K562 (cell line): ENCODE data around the gene KMT2E. TPM values are rescaled to one million over a fixed set of nuclear protein-coding genes. Genes with fewer than 3 reads are reported as not detected.

Experiments used
- FOXA3 ChIP-seq, 2 experiments: fragments of 450-650 bp in 1 of 2; sonication (generic) in 1 of 2; formaldehyde crosslinking; IDR thresholded peaks in 1 of 2; conservative IDR thresholded peaks in 1 of 2; 2 replicates each; pipeline versions ENCODE4 v1.4.0 to v1.8.0; 2020 to 2022; ENCODE audit warnings: mild to moderate bottlenecking in 2 of 2, missing genetic modification reagents in 1 of 2
- KAT8 ChIP-seq: fragments of 450-650 bp; IDR thresholded peaks from 2 replicates; pipeline ENCODE4 v1.6.1; 2016; ENCODE audit warnings: low read depth, mild to moderate bottlenecking
- MYC ChIP-seq, 2 experiments: fragments of 250-450 bp in 1 of 2; sonication (Bioruptor Pico) in 1 of 2; IDR thresholded peaks; 2 replicates each; pipeline versions ENCODE4 v1.5.1 to v1.6.1; 2012 to 2021; ENCODE audit warnings: low read depth in 2 of 2, borderline replicate concordance in 1 of 2, improper control_type of control experiment in 1 of 2, low read length in 1 of 2, mild to moderate bottlenecking in 1 of 2, moderate library complexity in 1 of 2
- NUFIP1 ChIP-seq: fragments of 450-650 bp; IDR thresholded peaks from 2 replicates; pipeline ENCODE4 v1.6.1; 2018; ENCODE audit not compliant: partially characterized antibody
- PHB2 ChIP-seq: fragments of 450-650 bp; IDR thresholded peaks from 2 replicates; pipeline ENCODE4 v1.6.1; 2017; ENCODE audit warnings: low read depth
- SMARCC2 ChIP-seq: fragments of 450-650 bp; IDR thresholded peaks from 2 replicates; pipeline ENCODE4 v1.6.1; 2017; ENCODE audit warnings: antibody characterized with exemption, moderate library complexity, mild to moderate bottlenecking, low read depth
- ZKSCAN8 ChIP-seq: fragments of 200-800 bp; sonication (Bioruptor generic); IDR thresholded peaks from 2 replicates; pipeline ENCODE4 v1.6.1; 2016; ENCODE audit warnings: missing genetic modification characterization, missing compliant biosample characterization
- ZNF212 ChIP-seq: fragments of 450-650 bp; formaldehyde crosslinking; IDR thresholded peaks from 2 replicates; pipeline ENCODE4 v1.4.0; 2020; ENCODE audit warnings: mild to moderate bottlenecking
- ZNF79 ChIP-seq: fragments of 250-450 bp; sonication (Bioruptor Pico); IDR thresholded peaks from 2 replicates; pipeline ENCODE4 v1.4.0; 2020; ENCODE audit warnings: low read depth, mild to moderate bottlenecking, moderate library complexity
- polyA plus RNA-seq, 8 experiments: library from polyadenylated mRNA; depleted of rRNA in 4 of 8; stranded (reverse) in 5 of 8; unstranded in 3 of 8; fragments of >200 nt; fragmentation: Nextera tagmentation in 2 of 8; fragmentation: Illumina TruSeq in 1 of 8; extraction: Ambion mirVana in 2 of 8; extraction: Trizol in 1 of 8; gene quantifications; 2 replicates each; pipeline versions ENCODE4 v1.2.1 to v1.2.3, GENCODE V29; 2011 to 2014; ENCODE audit warnings: inconsistent platforms in 1 of 8, missing spikeins in 1 of 8
- total RNA-seq, 7 experiments: library from RNA; depleted of rRNA in 6 of 7; stranded (reverse); fragments of >200 nt in 6 of 7; fragmentation: Illumina TruSeq in 2 of 7; extraction: Trizol in 2 of 7; gene quantifications; 2 replicates each; pipeline versions ENCODE4 v1.2.1 to v1.2.3, GENCODE V29; 2011 to 2021; ENCODE audit warnings: low replicate concordance in 1 of 7
- TF ChIP-seq, protein P1 (sequence below): sonication (generic); formaldehyde crosslinking; IDR thresholded peaks from 2 replicates; pipeline ENCODE4 v1.8.1; 2023; ENCODE audit warnings: missing genetic modification reagents, mild to moderate bottlenecking, borderline replicate concordance
- TF ChIP-seq, protein P2 (sequence below), 2 experiments: fragments of 450-650 bp; IDR thresholded peaks; 2 replicates each; pipeline ENCODE4 v1.6.1; 2016; ENCODE audit warnings: mild to moderate bottlenecking in 2 of 2, borderline replicate concordance in 1 of 2, low read depth in 1 of 2, moderate library complexity in 1 of 2
- TF ChIP-seq, protein P3 (sequence below): sonication (generic); formaldehyde crosslinking; IDR thresholded peaks from 2 replicates; pipeline ENCODE4 v1.8.1; 2022; ENCODE audit warnings: missing genetic modification reagents

The KMT2E gene
- total and polyA plus RNA-seq, 9 of the 15 experiments (the other 6 are each of a cell fraction or from before 2014, with no cell fraction given), result 8.9 to 55.3 (median 38.1) TPM

DNA sequence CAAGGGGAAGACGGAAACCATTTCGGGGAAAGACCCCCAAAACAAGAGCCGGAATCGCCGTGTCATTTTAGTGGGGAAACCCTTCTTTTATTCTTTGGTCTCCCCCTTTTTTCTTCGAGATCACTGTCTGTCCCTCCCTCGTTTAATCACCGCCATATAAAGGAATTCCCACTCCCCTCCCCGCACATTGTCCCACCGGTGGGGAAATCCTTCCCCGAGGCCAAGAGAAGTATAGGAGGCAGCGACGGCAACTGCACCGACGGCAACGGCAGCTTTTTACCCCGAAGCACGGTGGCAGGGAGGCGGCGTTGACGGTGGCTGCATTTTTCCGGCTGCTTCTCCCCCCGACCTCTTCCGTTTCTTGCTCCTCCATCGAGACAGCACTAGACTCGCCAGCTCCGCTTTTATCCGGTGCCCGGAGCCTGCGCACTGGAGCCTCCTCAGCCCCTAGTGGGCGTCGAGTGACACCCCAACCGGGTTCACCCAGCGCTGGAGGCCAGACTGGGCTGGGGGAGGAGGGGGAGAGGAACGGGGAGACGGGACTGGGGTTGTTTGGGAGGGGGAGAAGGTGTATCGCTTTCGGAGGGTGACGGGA is 687 bp upstream of the KMT2E start (continued):
- TF ChIP-seq, protein P1, sequence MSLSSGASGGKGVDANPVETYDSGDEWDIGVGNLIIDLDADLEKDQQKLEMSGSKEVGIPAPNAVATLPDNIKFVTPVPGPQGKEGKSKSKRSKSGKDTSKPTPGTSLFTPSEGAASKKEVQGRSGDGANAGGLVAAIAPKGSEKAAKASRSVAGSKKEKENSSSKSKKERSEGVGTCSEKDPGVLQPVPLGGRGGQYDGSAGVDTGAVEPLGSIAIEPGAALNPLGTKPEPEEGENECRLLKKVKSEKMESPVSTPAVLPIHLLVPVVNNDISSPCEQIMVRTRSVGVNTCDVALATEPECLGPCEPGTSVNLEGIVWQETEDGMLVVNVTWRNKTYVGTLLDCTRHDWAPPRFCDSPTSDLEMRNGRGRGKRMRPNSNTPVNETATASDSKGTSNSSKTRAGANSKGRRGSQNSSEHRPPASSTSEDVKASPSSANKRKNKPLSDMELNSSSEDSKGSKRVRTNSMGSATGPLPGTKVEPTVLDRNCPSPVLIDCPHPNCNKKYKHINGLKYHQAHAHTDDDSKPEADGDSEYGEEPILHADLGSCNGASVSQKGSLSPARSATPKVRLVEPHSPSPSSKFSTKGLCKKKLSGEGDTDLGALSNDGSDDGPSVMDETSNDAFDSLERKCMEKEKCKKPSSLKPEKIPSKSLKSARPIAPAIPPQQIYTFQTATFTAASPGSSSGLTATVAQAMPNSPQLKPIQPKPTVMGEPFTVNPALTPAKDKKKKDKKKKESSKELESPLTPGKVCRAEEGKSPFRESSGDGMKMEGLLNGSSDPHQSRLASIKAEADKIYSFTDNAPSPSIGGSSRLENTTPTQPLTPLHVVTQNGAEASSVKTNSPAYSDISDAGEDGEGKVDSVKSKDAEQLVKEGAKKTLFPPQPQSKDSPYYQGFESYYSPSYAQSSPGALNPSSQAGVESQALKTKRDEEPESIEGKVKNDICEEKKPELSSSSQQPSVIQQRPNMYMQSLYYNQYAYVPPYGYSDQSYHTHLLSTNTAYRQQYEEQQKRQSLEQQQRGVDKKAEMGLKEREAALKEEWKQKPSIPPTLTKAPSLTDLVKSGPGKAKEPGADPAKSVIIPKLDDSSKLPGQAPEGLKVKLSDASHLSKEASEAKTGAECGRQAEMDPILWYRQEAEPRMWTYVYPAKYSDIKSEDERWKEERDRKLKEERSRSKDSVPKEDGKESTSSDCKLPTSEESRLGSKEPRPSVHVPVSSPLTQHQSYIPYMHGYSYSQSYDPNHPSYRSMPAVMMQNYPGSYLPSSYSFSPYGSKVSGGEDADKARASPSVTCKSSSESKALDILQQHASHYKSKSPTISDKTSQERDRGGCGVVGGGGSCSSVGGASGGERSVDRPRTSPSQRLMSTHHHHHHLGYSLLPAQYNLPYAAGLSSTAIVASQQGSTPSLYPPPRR, result no peak
- TF ChIP-seq ZKSCAN8 (no peak), SMARCC2 (no peak), PHB2 (peak; percentile 56), MYC (IDR thresholded peaks at IDR 0.05; ENCODE audit: low read depth, low read length) (peak; percentile 19), MYC (CRISPR knock-in tag; IDR thresholded peaks at IDR 0.05; ENCODE audit: borderline replicate concordance, low read depth) (0 out of 2 replicates have a peak, but pooled peaks have one; percentile 46), ZNF212 (CRISPR knock-in tag) (peak; percentile 78; the same call in 1 of the 2 replicates), FOXA3 (CRISPR knock-in tag; conservative IDR thresholded peaks at IDR 0.05 in 1 of 2, IDR thresholded peaks at IDR 0.05 in 1 of 2) (peak; percentile 12 to 84), NUFIP1 (no peak), KAT8 (no peak), ZNF79 (0 out of 2 replicates have a peak, but pooled peaks have one; percentile 26)
- TF ChIP-seq, protein P2, sequence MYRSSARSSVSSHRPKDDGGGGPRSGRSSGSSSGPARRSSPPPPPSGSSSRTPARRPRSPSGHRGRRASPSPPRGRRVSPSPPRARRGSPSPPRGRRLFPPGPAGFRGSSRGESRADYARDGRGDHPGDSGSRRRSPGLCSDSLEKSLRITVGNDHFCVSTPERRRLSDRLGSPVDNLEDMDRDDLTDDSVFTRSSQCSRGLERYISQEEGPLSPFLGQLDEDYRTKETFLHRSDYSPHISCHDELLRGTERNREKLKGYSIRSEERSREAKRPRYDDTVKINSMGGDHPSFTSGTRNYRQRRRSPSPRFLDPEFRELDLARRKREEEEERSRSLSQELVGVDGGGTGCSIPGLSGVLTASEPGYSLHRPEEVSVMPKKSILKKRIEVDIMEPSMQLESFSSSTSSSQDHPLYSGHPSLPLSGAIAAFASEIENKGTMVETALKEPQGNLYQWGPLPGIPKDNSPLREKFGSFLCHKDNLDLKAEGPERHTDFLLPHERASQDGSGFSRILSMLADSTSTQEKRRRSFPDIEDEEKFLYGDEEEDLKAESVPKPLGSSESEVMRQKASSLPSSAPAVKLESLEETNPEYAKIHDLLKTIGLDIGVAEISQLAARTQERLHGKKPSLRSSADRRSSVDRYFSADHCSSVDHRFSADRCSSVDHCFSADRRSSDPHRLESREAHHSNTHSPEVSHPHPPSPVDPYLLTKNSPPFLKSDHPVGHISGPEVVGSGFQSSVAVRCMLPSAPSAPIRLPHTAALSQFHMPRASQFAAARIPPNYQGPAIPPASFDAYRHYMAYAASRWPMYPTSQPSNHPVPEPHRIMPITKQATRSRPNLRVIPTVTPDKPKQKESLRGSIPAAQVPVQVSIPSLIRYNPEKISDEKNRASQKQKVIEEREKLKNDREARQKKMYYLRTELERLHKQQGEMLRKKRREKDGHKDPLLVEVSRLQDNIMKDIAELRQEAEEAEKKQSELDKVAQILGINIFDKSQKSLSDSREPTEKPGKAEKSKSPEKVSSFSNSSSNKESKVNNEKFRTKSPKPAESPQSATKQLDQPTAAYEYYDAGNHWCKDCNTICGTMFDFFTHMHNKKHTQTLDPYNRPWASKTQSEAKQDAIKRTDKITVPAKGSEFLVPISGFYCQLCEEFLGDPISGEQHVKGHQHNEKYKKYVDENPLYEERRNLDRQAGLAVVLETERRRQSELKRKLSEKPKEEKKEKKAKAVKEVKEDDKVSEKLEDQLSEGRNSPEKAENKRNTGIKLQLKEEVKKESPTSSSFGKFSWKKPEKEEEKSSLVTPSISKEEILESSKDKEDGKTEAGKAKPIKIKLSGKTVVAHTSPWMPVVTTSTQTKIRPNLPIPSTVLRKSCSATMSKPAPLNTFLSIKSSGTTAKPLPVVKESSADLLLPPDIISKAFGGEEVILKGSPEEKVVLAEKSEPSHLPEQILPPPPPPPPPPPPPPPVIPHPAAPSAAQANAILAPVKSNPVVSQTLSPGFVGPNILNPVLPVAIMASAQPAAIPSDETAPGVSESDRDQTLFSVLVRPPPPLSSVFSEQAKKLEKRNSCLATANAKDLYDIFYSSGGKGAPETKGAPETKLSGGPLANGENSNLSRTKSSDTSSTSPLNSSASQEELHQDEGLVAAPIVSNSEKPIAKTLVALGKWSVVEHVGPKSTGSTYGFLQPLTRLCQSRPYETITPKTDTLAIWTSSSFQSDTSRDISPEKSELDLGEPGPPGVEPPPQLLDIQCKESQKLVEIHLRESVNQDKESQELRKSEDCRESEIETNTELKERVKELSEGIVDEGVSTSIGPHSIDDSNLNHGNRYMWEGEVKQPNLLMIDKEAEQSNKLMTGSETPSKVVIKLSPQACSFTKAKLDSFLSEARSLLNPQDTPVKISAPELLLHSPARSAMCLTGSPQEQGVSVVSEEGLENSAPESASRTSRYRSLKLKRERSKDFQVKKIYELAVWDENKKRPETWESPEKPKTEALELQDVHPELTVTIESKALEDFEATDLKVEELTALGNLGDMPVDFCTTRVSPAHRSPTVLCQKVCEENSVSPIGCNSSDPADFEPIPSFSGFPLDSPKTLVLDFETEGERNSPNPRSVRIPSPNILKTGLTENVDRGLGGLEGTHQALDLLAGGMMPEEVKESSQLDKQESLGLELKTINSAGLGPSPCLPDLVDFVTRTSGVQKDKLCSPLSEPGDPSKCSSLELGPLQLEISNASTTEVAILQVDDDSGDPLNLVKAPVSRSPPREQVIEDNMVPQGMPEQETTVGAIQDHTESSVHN (IDR thresholded peaks at IDR 0.05; ENCODE audit: borderline replicate concordance in 1 of 2, low read depth in 1 of 2), result no peak
- TF ChIP-seq, protein P3, sequence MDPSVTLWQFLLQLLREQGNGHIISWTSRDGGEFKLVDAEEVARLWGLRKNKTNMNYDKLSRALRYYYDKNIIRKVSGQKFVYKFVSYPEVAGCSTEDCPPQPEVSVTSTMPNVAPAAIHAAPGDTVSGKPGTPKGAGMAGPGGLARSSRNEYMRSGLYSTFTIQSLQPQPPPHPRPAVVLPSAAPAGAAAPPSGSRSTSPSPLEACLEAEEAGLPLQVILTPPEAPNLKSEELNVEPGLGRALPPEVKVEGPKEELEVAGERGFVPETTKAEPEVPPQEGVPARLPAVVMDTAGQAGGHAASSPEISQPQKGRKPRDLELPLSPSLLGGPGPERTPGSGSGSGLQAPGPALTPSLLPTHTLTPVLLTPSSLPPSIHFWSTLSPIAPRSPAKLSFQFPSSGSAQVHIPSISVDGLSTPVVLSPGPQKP (CRISPR knock-in tag), result no peak
